ENCODE results near the gene SPNS2.

DNA sequence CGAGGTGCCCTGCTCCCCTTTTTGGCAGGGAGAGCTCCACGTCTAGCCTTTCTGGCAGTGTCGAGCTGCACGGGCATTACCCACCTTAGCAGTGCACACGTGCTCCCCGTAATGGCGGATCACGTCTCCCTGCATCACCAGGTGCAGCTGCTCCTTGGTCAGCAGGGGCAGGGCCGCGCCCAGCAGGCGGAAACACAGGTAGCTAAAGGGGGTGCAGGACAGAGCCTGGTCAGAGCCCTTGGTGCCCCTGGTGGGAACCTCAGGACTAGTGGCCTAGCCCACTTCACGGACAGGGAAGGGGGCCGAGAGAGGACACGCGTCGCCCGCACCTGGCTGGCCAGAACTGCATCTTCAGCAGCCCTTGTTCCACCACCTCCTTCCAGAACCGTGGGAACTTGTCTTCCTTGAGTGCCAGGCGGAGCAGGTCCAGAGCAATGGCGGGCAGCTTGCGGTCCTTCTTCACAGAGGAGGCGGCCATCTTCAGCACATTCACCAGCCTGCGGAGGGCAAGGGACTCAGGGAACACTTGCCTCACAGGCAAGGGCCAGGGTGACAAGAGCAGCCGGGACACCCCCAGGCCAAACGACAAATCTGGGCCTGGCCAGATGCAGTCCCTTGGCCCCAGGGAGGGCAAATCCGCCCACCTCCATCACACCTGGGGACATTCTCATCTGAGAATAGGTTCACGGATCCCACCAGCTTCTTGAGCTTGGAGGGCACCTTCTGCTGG is 53.3 kb downstream of the SPNS2 start:
- TF ChIP-seq, protein P1, sequence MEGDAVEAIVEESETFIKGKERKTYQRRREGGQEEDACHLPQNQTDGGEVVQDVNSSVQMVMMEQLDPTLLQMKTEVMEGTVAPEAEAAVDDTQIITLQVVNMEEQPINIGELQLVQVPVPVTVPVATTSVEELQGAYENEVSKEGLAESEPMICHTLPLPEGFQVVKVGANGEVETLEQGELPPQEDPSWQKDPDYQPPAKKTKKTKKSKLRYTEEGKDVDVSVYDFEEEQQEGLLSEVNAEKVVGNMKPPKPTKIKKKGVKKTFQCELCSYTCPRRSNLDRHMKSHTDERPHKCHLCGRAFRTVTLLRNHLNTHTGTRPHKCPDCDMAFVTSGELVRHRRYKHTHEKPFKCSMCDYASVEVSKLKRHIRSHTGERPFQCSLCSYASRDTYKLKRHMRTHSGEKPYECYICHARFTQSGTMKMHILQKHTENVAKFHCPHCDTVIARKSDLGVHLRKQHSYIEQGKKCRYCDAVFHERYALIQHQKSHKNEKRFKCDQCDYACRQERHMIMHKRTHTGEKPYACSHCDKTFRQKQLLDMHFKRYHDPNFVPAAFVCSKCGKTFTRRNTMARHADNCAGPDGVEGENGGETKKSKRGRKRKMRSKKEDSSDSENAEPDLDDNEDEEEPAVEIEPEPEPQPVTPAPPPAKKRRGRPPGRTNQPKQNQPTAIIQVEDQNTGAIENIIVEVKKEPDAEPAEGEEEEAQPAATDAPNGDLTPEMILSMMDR (IDR thresholded peaks at IDR 0.05): no peak
- no peak for TF ChIP-seq POLR2AphosphoS5 (IDR thresholded peaks at IDR 0.05; ENCODE audit: insufficient read depth in 1 of 2, low read depth in 1 of 2)
- TF ChIP-seq POLR2A (IDR thresholded peaks at IDR 0.05): no peak

Measured in vagina (tissue), 2 donors.